Activated CD8-positive, alpha-beta T cell treated with anti-CD3 and anti-CD28 coated beads for 36 hours (primary cell): ENCODE results near the gene ADGRG7. TPM values are rescaled to one million over a fixed set of nuclear protein-coding genes. Genes with fewer than 3 reads are reported as not detected.
A peak's percentile ranks its signal among the peaks of the same experiment; 100 is the strongest.

Experiments
- ATAC-seq: fragments of 200-7000 bp; cut with Tn5 transposase; one replicate; pipeline ENCODE4 v1.10.0; 2021; ENCODE audit warnings: mild to moderate bottlenecking, moderate library complexity
- CTCF ChIA-PET: fragments of 350-600 bp; sonication (Branson Sonifier 250); formaldehyde crosslinking; loops from one replicate; lab custom pipeline; 2021; ENCODE audit warnings: antibody characterized with exemption; lab: Charles Lee
- POLR2A ChIA-PET: fragments of 350-600 bp; sonication (Branson Sonifier 250); formaldehyde crosslinking; loops from one replicate; lab custom pipeline; 2021; ENCODE audit warnings: antibody characterized with exemption; lab: Charles Lee
- DNase-seq: peaks from one replicate; pipeline ENCODE4 v3.0.0-alpha.2; 2020
- H3K27ac Mint-ChIP-seq: one replicate; pipeline ENCODE4 v1.8.0; 2021; ENCODE audit warnings: mild to moderate bottlenecking, mixed read lengths
- H3K27me3 Mint-ChIP-seq: one replicate; pipeline ENCODE4 v1.8.0; 2021; ENCODE audit warnings: mixed read lengths
- H3K36me3 Mint-ChIP-seq: one replicate; pipeline ENCODE4 v1.8.0; 2021; ENCODE audit warnings: low read depth, mixed read lengths
- H3K4me1 Mint-ChIP-seq: one replicate; pipeline ENCODE4 v1.8.0; 2021; ENCODE audit warnings: low read depth, mixed read lengths
- H3K4me3 Mint-ChIP-seq: one replicate; pipeline ENCODE4 v1.8.0; 2021; ENCODE audit warnings: mild to moderate bottlenecking, moderate library complexity, mixed read lengths
- H3K9me3 Mint-ChIP-seq: one replicate; pipeline ENCODE4 v1.8.0; 2021; ENCODE audit warnings: mixed read lengths
- CTCF ChIP-seq: fragments of 200-600 bp; IDR thresholded peaks from one replicate; pipeline ENCODE4 v1.8.0; 2022; ENCODE audit warnings: antibody characterized with exemption, mild to moderate bottlenecking
- intact Hi-C: fragments of 100-400 bp; cut with micrococcal nuclease; formaldehyde crosslinking; loops from one replicate; pipeline ENCODE4 v1.10.0; 2022
- total RNA-seq, 2 experiments: library from RNA; stranded (reverse); gene quantifications; one replicate each; pipeline ENCODE4 v1.2.3, GENCODE V29; 2021

Gene ADGRG7
- total RNA-seq, 2 experiments from 2014 or later, result 21.2 to 24.7 TPM

DNA sequence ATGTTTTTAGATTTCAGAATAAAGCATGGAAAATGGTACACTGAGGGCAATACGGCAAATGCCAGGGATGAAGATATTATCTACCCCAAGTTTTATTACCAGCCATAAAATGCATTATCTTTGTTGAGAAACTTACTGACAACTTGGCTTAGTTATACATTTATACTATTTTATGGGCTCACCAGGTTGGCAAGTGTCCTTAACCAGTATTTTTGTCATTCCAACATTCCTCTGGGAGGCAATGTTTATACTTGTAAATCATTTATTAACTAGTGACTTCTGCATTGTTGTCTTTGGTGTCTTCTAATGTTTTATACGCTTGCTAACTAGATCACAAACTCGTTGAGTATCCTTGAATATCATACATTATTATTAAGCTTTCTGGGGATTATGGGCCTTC is 18.0 kb upstream of the ADGRG7 start:
- Mint-ChIP-seq H3K27me3 (no peaks in the 10 kb centered on the region), H3K4me1 (peaks cover 3% of the 10 kb centered on the region), H3K36me3 (no peaks in the 10 kb centered on the region), H3K4me3 (no peak overlapping the region), H3K9me3 (no peaks in the 10 kb centered on the region), H3K27ac (no peak overlapping the region)
- intact Hi-C loops, result loop anchor here (2.0 kb wide), 1 partner anchor 275 kb away; no protein-coding TSS in a partner anchor
- ATAC-seq, result no peak
- DNase-seq, result no peak
- POLR2A ChIA-PET, result no interaction called here
- TF ChIP-seq CTCF, result no peak
- CTCF ChIA-PET, result interaction anchor here (0.7 to 6.1 kb wide), 19 partner anchors 9 to 275 kb away, joined by 3 to 84 read pairs (median 3); partner anchors contain the start of gene TMEM45A

DNA sequence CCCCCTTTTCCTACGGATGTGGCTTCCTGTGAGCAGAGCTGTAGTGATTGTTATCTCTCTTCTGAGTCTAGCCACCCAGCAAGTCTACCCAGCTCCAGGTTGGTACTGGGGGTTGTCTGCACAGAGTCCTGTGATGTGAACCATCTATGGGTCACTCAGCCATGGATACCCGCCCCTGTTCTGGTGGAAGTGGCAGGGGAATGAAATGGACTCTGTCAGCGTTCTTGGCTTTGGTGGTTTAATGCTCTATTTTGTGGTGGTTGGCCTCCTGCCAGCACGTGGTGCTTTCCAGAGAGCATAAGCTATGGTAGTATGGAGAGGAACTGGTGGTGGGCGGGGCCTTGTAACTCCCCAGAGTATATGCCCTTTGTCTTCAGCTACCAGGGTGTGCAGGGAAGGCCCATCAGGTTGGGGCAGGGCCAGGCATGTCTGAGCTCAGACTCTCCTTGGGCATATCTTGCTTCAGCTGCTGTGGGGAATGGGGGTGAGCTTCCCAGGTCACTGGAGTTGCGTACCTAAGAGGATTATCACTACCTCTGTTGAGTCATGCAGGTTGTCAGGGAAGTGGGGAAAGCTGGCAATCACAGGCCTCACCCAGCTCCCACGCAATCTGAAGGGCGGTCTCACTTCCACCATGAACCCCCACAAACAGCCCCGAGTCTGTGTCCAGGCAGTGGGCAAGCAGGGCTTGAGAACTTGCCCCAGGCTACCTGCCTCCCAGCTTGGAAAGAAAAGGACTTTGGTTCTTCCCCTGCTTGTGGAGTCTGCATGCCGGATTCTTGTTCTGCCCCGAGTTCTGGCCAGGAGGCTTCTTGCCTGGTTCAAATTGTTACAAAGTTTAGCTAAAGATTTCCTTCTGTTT is 9.0 kb upstream of the ADGRG7 start:
- H3K27ac Mint-ChIP-seq, result no peak overlapping the region
- no peaks in the 10 kb centered on the region for H3K27me3 Mint-ChIP-seq
- no peaks in the 10 kb centered on the region for H3K36me3 Mint-ChIP-seq
- peak; percentile 18 for DNase-seq
- intact Hi-C loops, result no loop called here
- no peak for TF ChIP-seq CTCF
- ATAC-seq, result no peak
- ChIA-PET CTCF (interaction anchor here (1.4 to 3.8 kb wide), 3 partner anchors 9 to 138 kb away, joined by 7 to 16 read pairs (median 7); no protein-coding TSS in a partner anchor), POLR2A (no interaction called here)
- H3K4me3 Mint-ChIP-seq, result no peak overlapping the region
- no peaks in the 10 kb centered on the region for H3K9me3 Mint-ChIP-seq
- H3K4me1 Mint-ChIP-seq, result peaks cover 15% of the 10 kb centered on the region

- peaks cover 2% of the 10 kb centered on the region for H3K27me3 Mint-ChIP-seq
- POLR2A ChIA-PET, result interaction anchor here (0.6 kb wide), 1 partner anchor 971 kb away, joined by 3 read pairs; no protein-coding TSS in a partner anchor
Measured at GRCh38 chr3:100602506-100603444, 6.6 kb upstream of the ADGRG7 start.

GRCh38 chr3:100603469-100603868 is 5.9 kb upstream of the ADGRG7 start:
- ChIA-PET CTCF (interaction anchor here (0.8 to 3.8 kb wide), 9 partner anchors 14 to 287 kb away, joined by 3 to 16 read pairs (median 4); no protein-coding TSS in a partner anchor), POLR2A (no interaction called here)
- Mint-ChIP-seq H3K4me3 (peak overlapping the region; percentile 54), H3K9me3 (no peaks in the 10 kb centered on the region), H3K27ac (peak overlapping the region; percentile 73), H3K4me1 (peaks cover 15% of the 10 kb centered on the region), H3K36me3 (no peaks in the 10 kb centered on the region), H3K27me3 (peaks cover 2% of the 10 kb centered on the region)
- intact Hi-C loops, result no loop called here
- DNase-seq (peak; percentile 10), ATAC-seq (peak; percentile 71)
- TF ChIP-seq CTCF, result peak; percentile 24

More at GRCh38 chr3:100602506-100603444, 6.6 kb upstream of the ADGRG7 start:
- peak overlapping the region; percentile 54 for H3K4me3 Mint-ChIP-seq
- no peaks in the 10 kb centered on the region for H3K9me3 Mint-ChIP-seq
- DNase-seq (no peak), ATAC-seq (peak; percentile 69)
- H3K36me3 Mint-ChIP-seq, result no peaks in the 10 kb centered on the region
- CTCF ChIA-PET, result interaction anchor here (0.8 to 3.8 kb wide), 10 partner anchors 11 to 286 kb away, joined by 3 to 16 read pairs (median 4); no protein-coding TSS in a partner anchor
- TF ChIP-seq CTCF, result no peak
- peaks cover 15% of the 10 kb centered on the region for H3K4me1 Mint-ChIP-seq
- peak overlapping the region; percentile 73 for H3K27ac Mint-ChIP-seq
- intact Hi-C loops, result no loop called here
